CD14-positive monocyte (primary cell): Measurements from ENCODE around the gene PKNOX2. TPM values are rescaled to one million over a fixed set of nuclear protein-coding genes. Genes with fewer than 3 reads are reported as not detected.

Source experiments
- DNase-seq, 3 donors: peaks; one replicate each; pipeline ENCODE4 v3.0.0-alpha.2; 2011 to 2022
- H2AFZ ChIP-seq: 2 replicates; pipeline ENCODE4 v1.6.0; 2012; ENCODE audit warnings: mild to moderate bottlenecking, low read depth, low read length, inconsistent platforms; ENCODE audit not compliant: insufficient read depth, poor library complexity, severe bottlenecking
- H3K27ac ChIP-seq, 2 donors: 1 replicate in 1 of 2; 2 replicates in 1 of 2; pipeline ENCODE4 v1.5.1; 2012 to 2013; ENCODE audit warnings: low read length in 2 of 2, control low read depth in 1 of 2, inconsistent platforms in 1 of 2, low read depth in 1 of 2, mild to moderate bottlenecking in 1 of 2
- H3K27me3 ChIP-seq, 2 donors: one replicate each; pipeline versions ENCODE4 v1.6.0 to v1.6.1; 2011 to 2013; ENCODE audit warnings: low read length in 2 of 2; ENCODE audit not compliant: control insufficient read depth in 2 of 2, insufficient read depth in 2 of 2
- H3K36me3 ChIP-seq, 2 donors: replicated peaks in 1 of 2; 1 replicate in 1 of 2; 2 replicates in 1 of 2; pipeline versions ENCODE4 v1.5.1 to v1.6.1; 2012 to 2013; ENCODE audit warnings: low read length in 2 of 2, control low read depth in 1 of 2, inconsistent platforms in 1 of 2, mild to moderate bottlenecking in 1 of 2; ENCODE audit not compliant: insufficient read depth in 2 of 2, control insufficient read depth in 1 of 2
- H3K4me1 ChIP-seq, 2 donors: 1 replicate in 1 of 2; 2 replicates in 1 of 2; pipeline versions ENCODE4 v1.5.1 to v1.6.1; 2012 to 2013; ENCODE audit warnings: low read length in 2 of 2, control low read depth in 1 of 2, inconsistent platforms in 1 of 2, mild to moderate bottlenecking in 1 of 2, moderate library complexity in 1 of 2; ENCODE audit not compliant: insufficient read depth in 2 of 2, control insufficient read depth in 1 of 2
- H3K4me2 ChIP-seq: replicated peaks from 2 replicates; pipeline ENCODE3; 2012; ENCODE audit warnings: low read length, moderate library complexity, mild to moderate bottlenecking; ENCODE audit not compliant: poor library complexity, severe bottlenecking; ENCODE audit errors: extremely low read depth
- H3K4me3 ChIP-seq, 3 experiments: fragments of 200-600 bp in 1 of 3; sonication (generic) in 1 of 3; replicated peaks in 1 of 3; 1 replicate in 2 of 3; 2 replicates in 1 of 3; pipeline ENCODE4 v1.5.1; 2011 to 2013; ENCODE audit warnings: low read length in 3 of 3, mild to moderate bottlenecking in 3 of 3, control low read depth in 2 of 3, low read depth in 2 of 3, inconsistent platforms in 1 of 3, moderate library complexity in 1 of 3
- H3K79me2 ChIP-seq: 2 replicates; pipeline ENCODE4 v1.6.0; 2012; ENCODE audit warnings: mild to moderate bottlenecking, control low read depth, inconsistent platforms, low read length, moderate library complexity; ENCODE audit not compliant: insufficient read depth
- H3K9ac ChIP-seq: 2 replicates; pipeline ENCODE4 v1.6.0; 2017; ENCODE audit warnings: low read length, mild to moderate bottlenecking; ENCODE audit not compliant: insufficient read depth, poor library complexity, severe bottlenecking
- H3K9me3 ChIP-seq, 2 donors: replicated peaks in 1 of 2; 1 replicate in 1 of 2; 2 replicates in 1 of 2; pipeline versions ENCODE4 v1.5.1 to v1.6.1; 2012 to 2013; ENCODE audit warnings: low read length in 2 of 2, control low read depth in 1 of 2; ENCODE audit not compliant: control insufficient read depth in 1 of 2, insufficient read depth in 1 of 2
- H4K20me1 ChIP-seq: 2 replicates; pipeline ENCODE4 v1.6.0; 2012; ENCODE audit warnings: mild to moderate bottlenecking, low read length, control low read depth, moderate library complexity; ENCODE audit not compliant: insufficient read depth
- H3K27ac Mint-ChIP-seq, 7 donors: one replicate each; pipeline ENCODE4 v1.8.0; 2020; ENCODE audit warnings: mild to moderate bottlenecking in 7 of 7, mixed read lengths in 7 of 7, moderate library complexity in 6 of 7, inconsistent platforms in 2 of 7
- H3K27me3 Mint-ChIP-seq, 3 donors: one replicate each; pipeline ENCODE4 v1.8.0; 2021 to 2022; ENCODE audit warnings: low read depth in 3 of 3, mild to moderate bottlenecking in 3 of 3, mixed read lengths in 3 of 3, moderate library complexity in 3 of 3, inconsistent platforms in 1 of 3
- H3K36me3 Mint-ChIP-seq, 2 donors: one replicate each; pipeline ENCODE4 v1.8.0; 2020; ENCODE audit warnings: mixed read lengths in 2 of 2, inconsistent platforms in 1 of 2, mild to moderate bottlenecking in 1 of 2
- H3K4me1 Mint-ChIP-seq: one replicate; pipeline ENCODE4 v1.8.0; 2020; ENCODE audit warnings: mild to moderate bottlenecking, mixed read lengths
- H3K4me3 Mint-ChIP-seq, 2 donors: one replicate each; pipeline ENCODE4 v1.8.0; 2020; ENCODE audit warnings: mild to moderate bottlenecking in 2 of 2, mixed read lengths in 2 of 2, moderate library complexity in 1 of 2
- H3K9me3 Mint-ChIP-seq, 7 donors: one replicate each; pipeline ENCODE4 v1.8.0; 2020 to 2022; ENCODE audit warnings: mixed read lengths in 7 of 7, mild to moderate bottlenecking in 6 of 7, moderate library complexity in 6 of 7, inconsistent platforms in 2 of 7
- WGBS: methylation state at CpG from one replicate; pipeline ENCODE4 v1.1.5; 2013; ENCODE audit warnings: missing lambda C conversion rate; ENCODE audit not compliant: insufficient coverage; 5-methylcytosine and 5-hydroxymethylcytosine counted together
- intact Hi-C, 2 donors: fragments of 100-400 bp; cut with micrococcal nuclease; formaldehyde crosslinking; loops; one replicate each; pipeline versions ENCODE4 v1.15.0 to v1.15.1; 2023
- polyA plus RNA-seq, 3 donors: library from polyadenylated mRNA; depleted of rRNA in 1 of 3; unstranded in 2 of 3; stranded (reverse) in 1 of 3; fragments of 300-500 nt in 2 of 3; fragments of >200 nt in 1 of 3; fragmentation: Illumina TruSeq in 2 of 3; gene quantifications; 1 replicate in 2 of 3; 2 replicates in 1 of 3; pipeline ENCODE4 v1.2.3, GENCODE V29; 2012 to 2021
- TF ChIP-seq, protein P1 (sequence below): fragments of 200-600 bp; IDR thresholded peaks from one replicate; pipeline ENCODE4 v1.8.0; 2022; ENCODE audit warnings: antibody characterized with exemption, mild to moderate bottlenecking

Gene PKNOX2
- polyA plus RNA-seq, 3 donors: not detected

DNA sequence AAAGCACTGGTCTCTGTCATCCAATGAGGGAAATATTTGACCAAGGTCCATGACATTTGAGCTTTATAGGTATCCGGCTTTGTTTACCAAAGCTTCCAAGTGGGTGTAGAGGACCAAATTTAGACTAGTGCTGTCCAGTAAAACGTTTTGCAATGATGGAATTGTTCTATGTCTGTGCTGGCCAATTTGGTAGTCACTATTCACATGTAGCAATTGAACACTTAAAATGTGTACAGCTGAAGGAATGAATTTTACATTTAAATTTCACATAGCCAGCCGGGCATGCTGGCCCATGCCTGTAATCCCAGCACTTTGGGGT, 118.0 kb downstream of the PKNOX2 start:
- Histone ChIP-seq H3K4me1 (no peaks in the 10 kb centered on the region), H3K27ac (no peak overlapping the region), H3K9me3 (no peaks in the 10 kb centered on the region), H3K36me3 (no peaks in the 10 kb centered on the region), H4K20me1 (no peaks in the 10 kb centered on the region), H3K79me2 (no peaks in the 10 kb centered on the region), H3K4me2 (no peak overlapping the region), H3K9ac (no peak overlapping the region), H3K27me3 (no peaks in the 10 kb centered on the region), H3K4me3 (no peak overlapping the region), H2AFZ (no peak overlapping the region)
- Mint-ChIP-seq H3K4me3 (no peak overlapping the region), H3K36me3 (no peaks in the 10 kb centered on the region), H3K4me1 (no peaks in the 10 kb centered on the region), H3K27me3 (peaks cover 0 to 6% (median 2%) of the 10 kb centered on the region in 3 donors), H3K27ac (peak overlapping the region in 1 of 7 donors; percentile 38), H3K9me3 (no peaks in the 10 kb centered on the region)
- no peak for DNase-seq
- intact Hi-C loops: no loop called here
- WGBS: 100% methylated on average over 1 of the region's 3 CpGs
- TF ChIP-seq, protein P1, sequence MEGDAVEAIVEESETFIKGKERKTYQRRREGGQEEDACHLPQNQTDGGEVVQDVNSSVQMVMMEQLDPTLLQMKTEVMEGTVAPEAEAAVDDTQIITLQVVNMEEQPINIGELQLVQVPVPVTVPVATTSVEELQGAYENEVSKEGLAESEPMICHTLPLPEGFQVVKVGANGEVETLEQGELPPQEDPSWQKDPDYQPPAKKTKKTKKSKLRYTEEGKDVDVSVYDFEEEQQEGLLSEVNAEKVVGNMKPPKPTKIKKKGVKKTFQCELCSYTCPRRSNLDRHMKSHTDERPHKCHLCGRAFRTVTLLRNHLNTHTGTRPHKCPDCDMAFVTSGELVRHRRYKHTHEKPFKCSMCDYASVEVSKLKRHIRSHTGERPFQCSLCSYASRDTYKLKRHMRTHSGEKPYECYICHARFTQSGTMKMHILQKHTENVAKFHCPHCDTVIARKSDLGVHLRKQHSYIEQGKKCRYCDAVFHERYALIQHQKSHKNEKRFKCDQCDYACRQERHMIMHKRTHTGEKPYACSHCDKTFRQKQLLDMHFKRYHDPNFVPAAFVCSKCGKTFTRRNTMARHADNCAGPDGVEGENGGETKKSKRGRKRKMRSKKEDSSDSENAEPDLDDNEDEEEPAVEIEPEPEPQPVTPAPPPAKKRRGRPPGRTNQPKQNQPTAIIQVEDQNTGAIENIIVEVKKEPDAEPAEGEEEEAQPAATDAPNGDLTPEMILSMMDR: no peak

DNA sequence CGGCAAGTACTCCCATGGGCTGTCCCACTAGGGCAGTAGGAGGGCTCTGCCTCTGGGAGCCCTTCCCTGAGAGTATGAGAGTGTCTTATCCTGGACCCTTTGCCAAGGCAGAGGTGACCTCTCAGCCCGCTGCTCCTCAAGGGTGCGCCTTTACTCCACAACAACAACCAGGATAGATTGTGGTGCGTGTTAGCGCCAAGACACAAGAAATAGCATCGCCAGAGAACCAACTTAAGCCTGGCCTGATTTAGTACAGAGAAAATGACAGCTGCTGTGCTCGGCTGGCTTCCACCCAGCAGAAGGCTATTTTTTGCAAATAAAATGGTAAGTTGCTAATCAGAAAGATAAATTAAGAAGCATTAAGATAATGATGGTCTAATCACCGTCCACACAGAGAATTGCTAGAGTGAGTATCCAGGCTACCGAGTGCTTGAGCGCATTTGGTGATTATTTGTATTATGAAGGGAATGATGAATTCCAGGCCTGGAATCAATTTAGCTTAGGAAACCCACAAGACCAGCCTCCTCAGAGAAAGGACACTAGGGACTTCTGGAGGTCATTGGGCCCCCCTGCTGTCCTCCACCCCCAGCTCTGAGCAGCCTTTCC, 119.8 kb downstream of the PKNOX2 start:
- Mint-ChIP-seq H3K27me3 (peaks cover 1 to 6% (median 3%) of the 10 kb centered on the region in 3 donors), H3K4me1 (no peaks in the 10 kb centered on the region), H3K36me3 (no peaks in the 10 kb centered on the region), H3K9me3 (peaks cover 0 to 2% (median 0%) of the 10 kb centered on the region in 7 donors), H3K4me3 (no peak overlapping the region), H3K27ac (no peak overlapping the region)
- Histone ChIP-seq H2AFZ (no peak overlapping the region), H3K4me1 (no peaks in the 10 kb centered on the region), H3K9ac (no peak overlapping the region), H3K9me3 (no peaks in the 10 kb centered on the region), H3K79me2 (no peaks in the 10 kb centered on the region), H3K27ac (no peak overlapping the region), H3K27me3 (no peaks in the 10 kb centered on the region), H3K4me3 (no peak overlapping the region), H3K4me2 (no peak overlapping the region), H3K36me3 (no peaks in the 10 kb centered on the region), H4K20me1 (no peaks in the 10 kb centered on the region)
- 97% methylated on average over 7 of the region's 10 CpGs for WGBS
- DNase-seq: no peak
- intact Hi-C loops: no loop called here
- TF ChIP-seq, protein P1: no peak
